SK-N-SH (cell line): Measurements from ENCODE around the gene CCDC175.

Experiments
- CTCF ChIP-seq: fragments of 200-600 bp; sonication (generic); IDR thresholded peaks from 2 replicates; pipeline ENCODE4 v1.6.1; 2017; ENCODE audit warnings: antibody characterized with exemption, mild to moderate bottlenecking, moderate library complexity
- ELF1 ChIP-seq: IDR thresholded peaks from 2 replicates; pipeline ENCODE4 v1.4.0; 2012
- EP300 ChIP-seq, 2 experiments: IDR thresholded peaks; 2 replicates each; pipeline versions ENCODE4 v1.4.0 to v1.6.1; 2012; ENCODE audit warnings: borderline replicate concordance in 1 of 2, low read depth in 1 of 2, low read length in 1 of 2
- EZH2phosphoT487 ChIP-seq: fragments of 200-600 bp; sonication (generic); IDR thresholded peaks from 2 replicates; pipeline ENCODE4 v1.6.1; 2017; ENCODE audit warnings: low read depth, mixed run types, mild to moderate bottlenecking, antibody characterized with exemption, moderate library complexity, borderline replicate concordance
- FOXJ3 ChIP-seq: sonication (generic); formaldehyde crosslinking; IDR thresholded peaks from 2 replicates; pipeline ENCODE4 v1.5.1; 2020; ENCODE audit warnings: mild to moderate bottlenecking, missing genetic modification reagents
- FOXM1 ChIP-seq: IDR thresholded peaks from 2 replicates; pipeline ENCODE4 v1.4.0; 2012; ENCODE audit warnings: low read depth, mild to moderate bottlenecking
- MAX ChIP-seq: IDR thresholded peaks from 2 replicates; pipeline ENCODE4 v1.4.0; 2012; ENCODE audit warnings: low read depth
- POLR2AphosphoS5 ChIP-seq: IDR thresholded peaks from 2 replicates; pipeline ENCODE4 v1.6.1; 2012; ENCODE audit warnings: low read depth, low read length
- RAD21 ChIP-seq: IDR thresholded peaks from 2 replicates; pipeline ENCODE4 v1.6.1; 2012; ENCODE audit warnings: mild to moderate bottlenecking, low read length
- RCOR1 ChIP-seq: fragments of 150-350 bp; IDR thresholded peaks from 2 replicates; pipeline ENCODE4 v1.6.1; 2017; ENCODE audit warnings: antibody characterized with exemption, low read length
- TEAD4 ChIP-seq: IDR thresholded peaks from 2 replicates; pipeline ENCODE4 v1.4.0; 2012; ENCODE audit warnings: mild to moderate bottlenecking, borderline replicate concordance; ENCODE audit not compliant: insufficient read depth
- USF2 ChIP-seq: fragments of 150-350 bp; IDR thresholded peaks from 2 replicates; pipeline ENCODE4 v1.6.1; 2017; ENCODE audit warnings: antibody characterized with exemption, low read length, low read depth, borderline replicate concordance
- ZBTB33 ChIP-seq: IDR thresholded peaks from 2 replicates; pipeline ENCODE4 v1.4.0; 2012; ENCODE audit warnings: low read depth, borderline replicate concordance

GRCh38 chr14:59500732-59501131 lies 75.9 kb downstream of the CCDC175 start:
- TF ChIP-seq ZBTB33, result no peak
- TF ChIP-seq CTCF, result no peak
- TF ChIP-seq ELF1, result no peak
- TF ChIP-seq RAD21, result no peak
- TF ChIP-seq FOXJ3, result no peak
- TF ChIP-seq TEAD4, result no peak
- TF ChIP-seq USF2, result no peak
- no peak for TF ChIP-seq RCOR1
- TF ChIP-seq POLR2AphosphoS5, result no peak
- no peak for TF ChIP-seq EP300 (IDR thresholded peaks at IDR 0.05; ENCODE audit: borderline replicate concordance in 1 of 2, low read depth in 1 of 2, low read length in 1 of 2)
- TF ChIP-seq MAX, result no peak
- TF ChIP-seq FOXM1, result no peak
- no peak for TF ChIP-seq EZH2phosphoT487
